ENCODE data around the gene EMILIN3. TPM values are rescaled to one million over a fixed set of nuclear protein-coding genes. Genes with fewer than 3 reads are reported as not detected.

Gene EMILIN3
- total RNA-seq, 4 donors from 2014 or later, result 1.8 to 84.6 (median 32.9) TPM

- Histone ChIP-seq H3K27me3 (no peaks in the 10 kb centered on the region), H3K4me1 (peaks cover 0 to 28% (median 16%) of the 10 kb centered on the region in 4 donors), H3K36me3 (no peaks in the 10 kb centered on the region), H3K27ac (no peak overlapping the region), H3K9me3 (no peaks in the 10 kb centered on the region), H3K4me3 (no peak overlapping the region)
- WGBS, 2 donors, result 93% methylated on average over 4 of the region's 4 CpGs
- DNase-seq (ENCODE audit: low spot score in 2 of 2), result no peak
- TF ChIP-seq EP300 (IDR thresholded peaks at IDR 0.05) (no peak), POLR2A (IDR thresholded peaks at IDR 0.05) (no peak)
- TF ChIP-seq, protein P1, sequence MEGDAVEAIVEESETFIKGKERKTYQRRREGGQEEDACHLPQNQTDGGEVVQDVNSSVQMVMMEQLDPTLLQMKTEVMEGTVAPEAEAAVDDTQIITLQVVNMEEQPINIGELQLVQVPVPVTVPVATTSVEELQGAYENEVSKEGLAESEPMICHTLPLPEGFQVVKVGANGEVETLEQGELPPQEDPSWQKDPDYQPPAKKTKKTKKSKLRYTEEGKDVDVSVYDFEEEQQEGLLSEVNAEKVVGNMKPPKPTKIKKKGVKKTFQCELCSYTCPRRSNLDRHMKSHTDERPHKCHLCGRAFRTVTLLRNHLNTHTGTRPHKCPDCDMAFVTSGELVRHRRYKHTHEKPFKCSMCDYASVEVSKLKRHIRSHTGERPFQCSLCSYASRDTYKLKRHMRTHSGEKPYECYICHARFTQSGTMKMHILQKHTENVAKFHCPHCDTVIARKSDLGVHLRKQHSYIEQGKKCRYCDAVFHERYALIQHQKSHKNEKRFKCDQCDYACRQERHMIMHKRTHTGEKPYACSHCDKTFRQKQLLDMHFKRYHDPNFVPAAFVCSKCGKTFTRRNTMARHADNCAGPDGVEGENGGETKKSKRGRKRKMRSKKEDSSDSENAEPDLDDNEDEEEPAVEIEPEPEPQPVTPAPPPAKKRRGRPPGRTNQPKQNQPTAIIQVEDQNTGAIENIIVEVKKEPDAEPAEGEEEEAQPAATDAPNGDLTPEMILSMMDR (IDR thresholded peaks at IDR 0.05), result no peak
Measured at GRCh38 chr20:41331731-41332130, 34.9 kb downstream of the EMILIN3 start.

- no peaks in the 10 kb centered on the region for H3K9me3 ChIP-seq
- DNase-seq (ENCODE audit: low spot score in 2 of 2), result no peak
- H3K27ac ChIP-seq, result no peak overlapping the region
- H3K27me3 ChIP-seq, result no peaks in the 10 kb centered on the region
- TF ChIP-seq, protein P1 (IDR thresholded peaks at IDR 0.05), result no peak
- TF ChIP-seq POLR2A (IDR thresholded peaks at IDR 0.05) (no peak), EP300 (IDR thresholded peaks at IDR 0.05) (no peak)
- H3K36me3 ChIP-seq, result no peaks in the 10 kb centered on the region
- WGBS, 2 donors, result 78 to 100% methylated on average over 1 of the region's 1 CpG
- H3K4me1 ChIP-seq, result peaks cover 0 to 28% (median 16%) of the 10 kb centered on the region in 4 donors
- H3K4me3 ChIP-seq, result no peak overlapping the region
Measured at GRCh38 chr20:41330941-41331340, 35.7 kb downstream of the EMILIN3 start.

GRCh38 chr20:41330343-41330720 is 36.3 kb downstream of the EMILIN3 start:
- Histone ChIP-seq H3K4me3 (no peak overlapping the region), H3K9me3 (no peaks in the 10 kb centered on the region), H3K4me1 (peaks cover 0 to 28% (median 16%) of the 10 kb centered on the region in 4 donors), H3K27me3 (no peaks in the 10 kb centered on the region), H3K36me3 (no peaks in the 10 kb centered on the region), H3K27ac (peak overlapping the region in 3 of 4 donors; percentile 66 to 87 (median 78))
- 91 to 98% methylated on average over 5 of the region's 5 CpGs for WGBS, 2 donors
- TF ChIP-seq, protein P1 (IDR thresholded peaks at IDR 0.05), result no peak
- TF ChIP-seq POLR2A (IDR thresholded peaks at IDR 0.05), result no peak
- no peak for TF ChIP-seq EP300 (IDR thresholded peaks at IDR 0.05)
- DNase-seq (ENCODE audit: low spot score in 2 of 2), result no peak

DNA sequence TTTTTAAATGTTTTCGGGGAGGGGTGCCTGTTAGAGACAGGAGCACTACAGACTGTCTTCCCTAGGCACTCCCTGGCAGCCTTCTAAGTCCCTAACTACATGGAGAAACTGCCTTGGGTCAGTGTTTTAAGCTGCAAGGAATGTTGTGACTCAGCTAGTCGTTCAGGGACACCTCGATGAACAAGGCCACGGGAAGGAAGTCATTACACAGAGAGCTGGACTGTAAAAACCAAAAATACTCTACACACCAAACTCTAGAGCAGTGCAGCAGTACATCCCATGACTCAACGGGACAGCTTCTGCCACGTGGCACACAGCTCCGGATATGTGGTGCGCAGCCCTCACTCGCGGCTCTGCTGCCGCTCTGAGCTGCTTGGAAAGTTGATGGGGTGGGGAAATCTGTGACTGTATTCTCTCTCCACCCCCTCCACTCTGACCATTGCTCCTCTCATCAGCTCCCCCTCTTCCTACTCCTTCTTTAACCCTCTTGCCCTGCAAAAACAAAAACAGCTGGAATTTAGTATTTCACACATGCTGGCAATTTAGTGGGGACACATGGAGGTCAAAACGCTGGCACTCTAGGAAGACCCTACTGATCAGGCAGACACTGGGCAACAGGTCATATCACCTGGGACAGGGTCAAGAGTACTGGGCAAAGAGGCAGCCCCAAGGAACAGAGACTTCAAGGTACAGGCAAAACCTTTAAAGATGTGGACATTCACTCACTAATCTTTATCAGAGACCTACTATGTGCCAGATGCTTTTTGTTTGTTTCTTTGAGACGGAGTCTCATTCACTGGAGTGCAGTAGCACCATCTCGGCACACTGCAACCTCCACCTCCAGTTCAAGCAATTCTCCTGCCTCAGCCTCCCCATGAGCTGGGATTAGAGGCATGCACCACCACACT is 36.9 kb downstream of the EMILIN3 start:
- Histone ChIP-seq H3K36me3 (no peaks in the 10 kb centered on the region), H3K27me3 (no peaks in the 10 kb centered on the region), H3K27ac (peak overlapping the region; percentile 54 to 87 (median 72)), H3K4me3 (no peak overlapping the region), H3K4me1 (peaks cover 0 to 23% (median 14%) of the 10 kb centered on the region in 4 donors), H3K9me3 (no peaks in the 10 kb centered on the region)
- 17 to 21% methylated on average over 14 of the region's 14 CpGs for WGBS, 2 donors
- TF ChIP-seq POLR2A (IDR thresholded peaks at IDR 0.05) (no peak), EP300 (IDR thresholded peaks at IDR 0.05) (peak; percentile 54 to 89)
- DNase-seq (ENCODE audit: low spot score in 2 of 2), result peak; percentile 62 to 73

DNA sequence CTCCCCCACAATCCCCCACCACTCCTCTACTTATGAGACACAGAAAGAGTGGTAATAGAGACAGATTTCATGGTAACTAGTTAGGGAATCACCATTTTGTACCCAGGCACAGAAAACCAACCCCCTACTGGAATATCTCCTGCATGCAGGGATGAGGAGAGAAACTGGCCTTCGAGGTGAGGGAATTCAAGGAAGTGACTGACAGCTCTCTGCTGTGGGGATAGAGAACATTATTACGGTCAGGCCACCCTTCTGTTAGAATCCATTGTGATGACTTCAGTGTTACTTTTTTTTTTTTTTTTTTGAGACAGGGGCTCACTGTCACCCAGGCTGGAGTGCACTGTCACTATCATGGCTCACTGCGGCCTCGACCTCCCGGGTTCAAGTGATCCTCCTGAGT is 39.4 kb downstream of the EMILIN3 start:
- WGBS, 2 donors, result 57 to 79% methylated on average over 5 of the region's 5 CpGs
- no peaks in the 10 kb centered on the region for H3K9me3 ChIP-seq
- H3K4me1 ChIP-seq, result peaks cover 0 to 18% (median 14%) of the 10 kb centered on the region in 4 donors
- no peaks in the 10 kb centered on the region for H3K36me3 ChIP-seq
- TF ChIP-seq EP300 (IDR thresholded peaks at IDR 0.05), result no peak
- no peak for TF ChIP-seq POLR2A (IDR thresholded peaks at IDR 0.05)
- TF ChIP-seq, protein P1 (IDR thresholded peaks at IDR 0.05), result no peak
- H3K27ac ChIP-seq, result no peak overlapping the region
- no peak for DNase-seq (ENCODE audit: low spot score in 2 of 2)
- H3K4me3 ChIP-seq, result no peak overlapping the region
- no peaks in the 10 kb centered on the region for H3K27me3 ChIP-seq
